ENCODE data around the gene OR4S2.

Gene OR4S2, protein sequence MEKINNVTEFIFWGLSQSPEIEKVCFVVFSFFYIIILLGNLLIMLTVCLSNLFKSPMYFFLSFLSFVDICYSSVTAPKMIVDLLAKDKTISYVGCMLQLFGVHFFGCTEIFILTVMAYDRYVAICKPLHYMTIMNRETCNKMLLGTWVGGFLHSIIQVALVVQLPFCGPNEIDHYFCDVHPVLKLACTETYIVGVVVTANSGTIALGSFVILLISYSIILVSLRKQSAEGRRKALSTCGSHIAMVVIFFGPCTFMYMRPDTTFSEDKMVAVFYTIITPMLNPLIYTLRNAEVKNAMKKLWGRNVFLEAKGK

GRCh38 chr11:55648027-55648426 lies at the start of gene OR4S2:
Gene OR4S2, plus strand, starts transcription at chr11:55648327. Its CDS starts 2,577 bp downstream, at chr11:55650904.
- Mint-ChIP-seq H3K4me3 (no peak within 1 kb of the TSS), H3K27me3 (ENCODE audit: low read depth, poor library complexity) (no peaks in the 10 kb centered on the region), H3K27ac (no peak within 1 kb of the TSS), H3K9me3 (peaks cover 36% of the 10 kb centered on the region), H3K36me3 (ENCODE audit: low read depth) (no peaks in the 10 kb centered on the region), H3K4me1 (no peaks in the 10 kb centered on the region)
- DNase-seq = no peak
- TF ChIP-seq CTCF (IDR thresholded peaks at IDR 0.05) = no peak

- peaks cover 25% of the 10 kb centered on the region for H3K9me3 Mint-ChIP-seq
- no peaks in the 10 kb centered on the region for H3K36me3 Mint-ChIP-seq (ENCODE audit: low read depth)
- no peaks in the 10 kb centered on the region for H3K4me1 Mint-ChIP-seq
- no peak for TF ChIP-seq CTCF (IDR thresholded peaks at IDR 0.05)
- H3K27me3 Mint-ChIP-seq (ENCODE audit: low read depth, poor library complexity) = no peaks in the 10 kb centered on the region
- no peak for DNase-seq
- H3K4me3 Mint-ChIP-seq = no peak within 1 kb of the TSS
- H3K27ac Mint-ChIP-seq = no peak within 1 kb of the TSS
Observed at GRCh38 chr11:55607545-55607944, 40.6 kb upstream of the OR4S2 start, which contains the start of gene OR4C11. Gene OR4C11, minus strand, starts transcription at chr11:55607645. Its CDS starts 3,272 bp downstream, at chr11:55604373.

- TF ChIP-seq CTCF (IDR thresholded peaks at IDR 0.05) = no peak
- no peak for DNase-seq
- H3K36me3 Mint-ChIP-seq (ENCODE audit: low read depth) = no peaks in the 10 kb centered on the region
- no peaks in the 10 kb centered on the region for H3K27me3 Mint-ChIP-seq (ENCODE audit: low read depth, poor library complexity)
- no peaks in the 10 kb centered on the region for H3K4me1 Mint-ChIP-seq
- H3K27ac Mint-ChIP-seq = no peak overlapping the region
- H3K9me3 Mint-ChIP-seq = peaks cover 58% of the 10 kb centered on the region
- H3K4me3 Mint-ChIP-seq = no peak overlapping the region
Observed at GRCh38 chr11:55624531-55624930, 23.6 kb upstream of the OR4S2 start.

GRCh38 chr11:55634813-55635212 lies 13.3 kb upstream of the OR4S2 start, which contains the start of gene OR4P4:
Gene OR4P4, plus strand, starts transcription at chr11:55635113.
- H3K27me3 Mint-ChIP-seq (ENCODE audit: low read depth, poor library complexity) = no peaks in the 10 kb centered on the region
- no peaks in the 10 kb centered on the region for H3K36me3 Mint-ChIP-seq (ENCODE audit: low read depth)
- H3K9me3 Mint-ChIP-seq = peaks cover 38% of the 10 kb centered on the region
- DNase-seq = no peak
- H3K4me3 Mint-ChIP-seq = no peak within 1 kb of the TSS
- no peaks in the 10 kb centered on the region for H3K4me1 Mint-ChIP-seq
- no peak for TF ChIP-seq CTCF (IDR thresholded peaks at IDR 0.05)
- H3K27ac Mint-ChIP-seq = no peak within 1 kb of the TSS

DNA sequence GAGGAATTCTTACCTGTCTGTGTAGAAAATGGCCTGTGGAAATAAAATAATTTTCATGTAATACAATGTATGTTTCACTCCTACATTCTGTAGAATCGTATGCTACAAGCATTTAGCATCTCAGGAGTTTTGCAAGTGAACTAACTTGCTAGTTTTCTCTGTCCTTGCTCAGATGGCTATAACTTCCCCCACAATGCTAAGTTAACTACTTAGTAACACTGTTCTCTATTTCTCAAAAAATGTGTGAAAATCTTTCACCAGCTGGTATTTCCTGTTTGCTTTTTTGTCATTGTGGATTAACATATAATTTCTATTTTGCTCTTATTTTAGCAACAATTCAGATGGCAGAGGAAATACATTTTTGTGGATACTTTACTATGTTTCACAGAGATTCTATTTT lies 4.4 kb downstream of the OR4S2 start:
- no peaks in the 10 kb centered on the region for H3K4me1 Mint-ChIP-seq
- H3K36me3 Mint-ChIP-seq (ENCODE audit: low read depth) = no peaks in the 10 kb centered on the region
- TF ChIP-seq CTCF (IDR thresholded peaks at IDR 0.05) = no peak
- H3K27ac Mint-ChIP-seq = no peak overlapping the region
- DNase-seq = no peak
- H3K27me3 Mint-ChIP-seq (ENCODE audit: low read depth, poor library complexity) = no peaks in the 10 kb centered on the region
- H3K9me3 Mint-ChIP-seq = peaks cover 28% of the 10 kb centered on the region
- H3K4me3 Mint-ChIP-seq = no peak overlapping the region

- Mint-ChIP-seq H3K4me3 (no peak overlapping the region), H3K4me1 (no peaks in the 10 kb centered on the region)
- DNase-seq = no peak
Observed at GRCh38 chr11:55655096-55655495, 7.0 kb downstream of the OR4S2 start.

More at GRCh38 chr11:55655096-55655495, 7.0 kb downstream of the OR4S2 start:
- no peak for TF ChIP-seq CTCF (IDR thresholded peaks at IDR 0.05)
- H3K9me3 Mint-ChIP-seq = peaks cover 26% of the 10 kb centered on the region
- H3K36me3 Mint-ChIP-seq (ENCODE audit: low read depth) = no peaks in the 10 kb centered on the region
- H3K27ac Mint-ChIP-seq = no peak overlapping the region
- H3K27me3 Mint-ChIP-seq (ENCODE audit: low read depth, poor library complexity) = no peaks in the 10 kb centered on the region
